ENCODE measurements around the gene KRTAP10-6. TPM values are rescaled to one million over a fixed set of nuclear protein-coding genes. Genes with fewer than 3 reads are reported as not detected.
"Not testable (repeated sequence)": the region's sequence is repeated elsewhere in the genome, so short reads cannot be mapped to it uniquely, and the experiment has no call there.

Gene KRTAP10-6
- total RNA-seq, 4 donors from 2014 or later, result not detected

- no peak overlapping the region for H3K27ac ChIP-seq
- no peaks in the 10 kb centered on the region for H3K36me3 ChIP-seq
- 40 to 46% methylated on average over 16 to 20 of the region's 21 CpGs for WGBS, 2 donors
- H3K4me3 ChIP-seq (replicated peaks in 1 of 3), result no peak overlapping the region
- H3K4me1 ChIP-seq, result no peaks in the 10 kb centered on the region
- TF ChIP-seq, protein P1, sequence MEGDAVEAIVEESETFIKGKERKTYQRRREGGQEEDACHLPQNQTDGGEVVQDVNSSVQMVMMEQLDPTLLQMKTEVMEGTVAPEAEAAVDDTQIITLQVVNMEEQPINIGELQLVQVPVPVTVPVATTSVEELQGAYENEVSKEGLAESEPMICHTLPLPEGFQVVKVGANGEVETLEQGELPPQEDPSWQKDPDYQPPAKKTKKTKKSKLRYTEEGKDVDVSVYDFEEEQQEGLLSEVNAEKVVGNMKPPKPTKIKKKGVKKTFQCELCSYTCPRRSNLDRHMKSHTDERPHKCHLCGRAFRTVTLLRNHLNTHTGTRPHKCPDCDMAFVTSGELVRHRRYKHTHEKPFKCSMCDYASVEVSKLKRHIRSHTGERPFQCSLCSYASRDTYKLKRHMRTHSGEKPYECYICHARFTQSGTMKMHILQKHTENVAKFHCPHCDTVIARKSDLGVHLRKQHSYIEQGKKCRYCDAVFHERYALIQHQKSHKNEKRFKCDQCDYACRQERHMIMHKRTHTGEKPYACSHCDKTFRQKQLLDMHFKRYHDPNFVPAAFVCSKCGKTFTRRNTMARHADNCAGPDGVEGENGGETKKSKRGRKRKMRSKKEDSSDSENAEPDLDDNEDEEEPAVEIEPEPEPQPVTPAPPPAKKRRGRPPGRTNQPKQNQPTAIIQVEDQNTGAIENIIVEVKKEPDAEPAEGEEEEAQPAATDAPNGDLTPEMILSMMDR (IDR thresholded peaks at IDR 0.05), result no peak
- TF ChIP-seq POLR2A (IDR thresholded peaks at IDR 0.05), result no peak
- no peaks in the 10 kb centered on the region for H3K27me3 ChIP-seq
- no peaks in the 10 kb centered on the region for H3K9me3 ChIP-seq
- intact Hi-C loops (cut with DNase I), result no loop called here
- DNase-seq, result no peak
Measured at GRCh38 chr21:44574457-44575306, 17.6 kb downstream of the KRTAP10-6 start.

GRCh38 chr21:44573630-44574456 is 18.5 kb downstream of the KRTAP10-6 start, which contains the start of gene KRTAP10-4:
KRTAP10-4 (plus strand) TSS chr21:44573729; CDS start chr21:44573759, 30 bp downstream.
- intact Hi-C loops (cut with DNase I); H3K27me3 ChIP-seq; H3K9me3 ChIP-seq; H3K4me1 ChIP-seq; DNase-seq; H3K27ac ChIP-seq; H3K36me3 ChIP-seq; H3K4me3 ChIP-seq (replicated peaks in 1 of 3): not testable (repeated sequence)
- 62 to 79% methylated on average over 8 to 12 of the region's 25 CpGs for WGBS, 2 donors

DNA sequence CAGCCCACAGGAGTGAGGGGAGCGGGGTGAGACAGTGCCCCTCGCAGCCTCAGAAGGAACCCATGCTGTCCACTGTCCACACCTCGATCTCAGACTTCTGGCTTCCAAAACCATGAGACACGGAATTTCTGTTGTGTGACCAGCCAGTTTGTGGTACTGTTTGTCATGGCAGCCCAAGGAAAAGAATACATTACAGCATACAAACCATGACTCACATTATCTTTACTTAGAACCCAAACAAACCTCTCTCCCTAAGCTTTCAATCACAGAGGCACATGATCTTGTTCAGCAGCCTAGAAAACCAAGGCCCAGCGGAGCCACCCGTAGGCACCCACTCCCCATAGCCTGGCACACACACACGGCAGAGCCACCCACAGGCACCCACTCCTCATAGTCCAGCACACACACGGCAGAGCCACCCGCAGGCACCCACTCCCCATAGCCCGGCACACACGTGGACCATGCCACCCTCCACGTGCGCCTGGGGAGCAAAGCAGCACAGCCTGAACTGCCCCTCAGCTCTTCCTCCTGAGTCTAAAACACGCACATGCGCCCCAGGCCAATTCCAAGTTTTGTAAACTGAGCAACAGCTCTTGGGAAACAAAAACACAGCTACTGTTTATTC is 19.2 kb downstream of the KRTAP10-6 start:
- no peak overlapping the region for H3K4me3 ChIP-seq (replicated peaks in 1 of 3)
- TF ChIP-seq, protein P1 (IDR thresholded peaks at IDR 0.05), result no peak
- TF ChIP-seq POLR2A (IDR thresholded peaks at IDR 0.05), result no peak
- intact Hi-C loops (cut with DNase I), result no loop called here
- no peaks in the 10 kb centered on the region for H3K36me3 ChIP-seq
- H3K4me1 ChIP-seq, result no peaks in the 10 kb centered on the region
- 85 to 94% methylated on average over 13 to 15 of the region's 15 CpGs for WGBS, 2 donors
- no peaks in the 10 kb centered on the region for H3K9me3 ChIP-seq
- H3K27ac ChIP-seq, result no peak overlapping the region
- no peak for DNase-seq
- H3K27me3 ChIP-seq, result no peaks in the 10 kb centered on the region

DNA sequence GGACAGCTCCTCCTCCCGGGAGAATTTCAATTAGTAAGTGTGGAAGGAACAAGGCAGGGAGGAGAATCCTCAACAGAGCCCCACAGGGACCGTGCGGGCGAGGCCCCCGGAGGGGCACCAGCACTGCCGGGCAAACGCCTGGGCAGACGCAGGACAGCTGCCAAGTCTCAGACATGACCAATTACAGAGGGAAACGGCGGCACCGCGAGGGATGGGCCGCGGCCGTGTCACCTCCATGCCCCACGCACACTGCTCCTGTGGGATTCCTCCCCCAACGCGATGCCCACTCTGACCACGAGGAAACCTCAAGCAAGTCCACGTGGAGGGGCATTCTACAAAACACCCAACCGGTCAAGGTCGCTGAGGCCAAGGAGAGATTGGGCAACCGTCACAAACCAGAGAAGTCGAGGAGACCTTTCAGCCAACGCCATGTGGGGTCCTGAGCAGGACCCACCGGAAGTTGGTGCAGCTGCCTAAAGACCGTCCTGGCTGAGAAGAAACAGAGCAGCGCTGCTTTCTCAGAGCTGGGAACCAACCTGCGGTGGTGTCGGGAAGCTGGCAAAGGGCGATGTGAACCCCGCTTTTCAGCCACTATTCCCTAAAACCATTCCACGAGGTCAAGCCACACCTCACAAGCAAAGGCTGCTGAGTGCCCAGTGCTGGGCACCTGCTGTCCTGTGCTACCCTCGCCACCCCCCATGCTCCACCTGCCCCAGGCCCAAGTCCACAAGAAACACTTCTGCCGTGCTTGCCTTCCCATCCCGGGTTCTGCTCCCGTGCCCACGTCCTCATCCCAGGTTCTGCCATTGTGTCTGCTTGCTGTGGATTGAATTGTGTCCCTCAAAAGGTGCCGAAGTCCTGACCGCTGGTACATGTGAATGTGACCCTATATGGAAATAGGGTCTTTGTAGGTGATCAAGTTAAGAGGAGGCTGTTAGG is 20.2 kb downstream of the KRTAP10-6 start:
- no peak overlapping the region for H3K4me3 ChIP-seq (replicated peaks in 1 of 3)
- intact Hi-C loops (cut with DNase I), result no loop called here
- no peak for DNase-seq
- 91 to 92% methylated on average over 40 of the region's 40 CpGs for WGBS, 2 donors
- H3K4me1 ChIP-seq, result no peaks in the 10 kb centered on the region
- H3K27ac ChIP-seq, result no peak overlapping the region
- no peak for TF ChIP-seq POLR2A (IDR thresholded peaks at IDR 0.05)
- TF ChIP-seq, protein P1 (IDR thresholded peaks at IDR 0.05), result no peak
- H3K9me3 ChIP-seq, result no peaks in the 10 kb centered on the region
- H3K27me3 ChIP-seq, result no peaks in the 10 kb centered on the region
- H3K36me3 ChIP-seq, result no peaks in the 10 kb centered on the region

GRCh38 chr21:44571296-44571695 is 21.0 kb downstream of the KRTAP10-6 start:
- H3K4me3 ChIP-seq (replicated peaks in 1 of 3), result no peak overlapping the region
- intact Hi-C loops (cut with DNase I), result no loop called here
- H3K9me3 ChIP-seq, result no peaks in the 10 kb centered on the region
- DNase-seq, result no peak
- H3K36me3 ChIP-seq, result no peaks in the 10 kb centered on the region
- H3K27ac ChIP-seq, result no peak overlapping the region
- 86 to 95% methylated on average over 3 to 4 of the region's 4 CpGs for WGBS, 2 donors
- no peak for TF ChIP-seq POLR2A (IDR thresholded peaks at IDR 0.05)
- TF ChIP-seq, protein P1 (IDR thresholded peaks at IDR 0.05), result no peak
- H3K4me1 ChIP-seq, result no peaks in the 10 kb centered on the region
- no peaks in the 10 kb centered on the region for H3K27me3 ChIP-seq
